Right lobe of liver (tissue), 4 donors: ENCODE results near the gene LRRC28.

ENCODE experiments used
- CTCF ChIP-seq, 4 donors: fragments of 200-600 bp in 3 of 4; fragments of 450-650 bp in 1 of 4; IDR thresholded peaks; one replicate each; pipeline versions ENCODE4 v1.5.1 to v1.8.0; 2016 to 2022; ENCODE audit warnings: antibody characterized with exemption in 4 of 4, mild to moderate bottlenecking in 2 of 4
- POLR2A ChIP-seq: fragments of 450-650 bp; IDR thresholded peaks from one replicate; pipeline ENCODE4 v1.6.1; 2017; ENCODE audit warnings: antibody characterized with exemption, mild to moderate bottlenecking
- donor health status: DM: no; HTN: no; CAD: no.
- donor health status: DM: no; HTN: no; CAD: no.
- donor health status: DM: no; HTN: yes; CAD: no.

- no peak for TF ChIP-seq CTCF (IDR thresholded peaks at IDR 0.05)
- TF ChIP-seq POLR2A: no peak
Observed at GRCh38 chr15:99306694-99307338, 55.5 kb downstream of the LRRC28 start.
